HCT116 (cell line): Measurements from ENCODE around the gene ITSN1. TPM values are rescaled to one million over a fixed set of nuclear protein-coding genes. Genes with fewer than 3 reads are reported as not detected.

Experiments
- ATAC-seq: fragments of 200-7000 bp; cut with Tn5 transposase; 2 replicates; pipeline ENCODE4 v1.9.1; 2020; ENCODE audit warnings: mild to moderate bottlenecking, moderate library complexity
- BruUV-seq: library from RNA; stranded (reverse); fragments of 400-500 nt; replicated peaks from 2 replicates; lab custom pipeline; 2021; lab: Mats Ljungman, UMichigan
- CTCF ChIA-PET: fragments of 300-600 bp; sonication (Branson Sonifier 250); formaldehyde crosslinking; loops from one replicate; lab custom pipeline; 2021; ENCODE audit warnings: antibody characterized with exemption; lab: Charles Lee
- POLR2A ChIA-PET: fragments of 300-600, 350-600 bp; sonication (Branson Sonifier 250); formaldehyde crosslinking; loops from one replicate; lab custom pipeline; 2021; ENCODE audit warnings: antibody characterized with exemption; lab: Charles Lee
- RAD21 ChIA-PET, 2 experiments: fragments of 300-600 bp; sonication (Branson Sonifier 250); formaldehyde crosslinking; loops; one replicate each; lab custom pipeline; 2023; ENCODE audit warnings: low total read pairs in 2 of 2; ENCODE audit not compliant: uncharacterized antibody in 2 of 2, unreplicated experiment in 2 of 2, low non-redundant PET in 1 of 2; lab: Charles Lee
- DNase-seq: peaks from one replicate; pipeline ENCODE4 v3.0.0-alpha.2; 2010; ENCODE audit warnings: low read depth, low spot score
- H2AFZ ChIP-seq: fragments of 200-600 bp; shearing (Covaris generic), sonication (generic); 2 replicates; pipeline ENCODE4 v1.6.1; 2017; ENCODE audit warnings: low read depth, mixed run types, mixed read lengths, antibody characterized with exemption, low read length; ENCODE audit not compliant: poor library complexity, severe bottlenecking
- H3K27ac ChIP-seq: 2 replicates; pipeline ENCODE4 v1.5.1; 2012; ENCODE audit warnings: low read depth, low read length
- H3K27me3 ChIP-seq: fragments of 200-600 bp; sonication (generic); 2 replicates; pipeline ENCODE4 v1.6.1; 2016; ENCODE audit warnings: mixed run types, low read length, mixed read lengths; ENCODE audit not compliant: insufficient read depth
- H3K36me3 ChIP-seq, 2 experiments: fragments of 200-500 bp in 1 of 2; fragments of 200-600 bp in 1 of 2; sonication (Bioruptor generic) in 1 of 2; sonication (generic) in 1 of 2; 2 replicates each; pipeline versions ENCODE4 v1.5.1 to v1.6.1; 2014 to 2016; ENCODE audit warnings: low read length in 2 of 2, inconsistent platforms in 1 of 2, mixed read lengths in 1 of 2, mixed run types in 1 of 2; ENCODE audit not compliant: insufficient read depth in 2 of 2, control insufficient read depth in 1 of 2
- H3K4me1 ChIP-seq, 2 experiments: fragments of 200-600 bp in 1 of 2; sonication (generic) in 1 of 2; 2 replicates each; pipeline versions ENCODE4 v1.5.1 to v1.6.1; 2012 to 2017; ENCODE audit warnings: low read length in 2 of 2, inconsistent platforms in 1 of 2, mild to moderate bottlenecking in 1 of 2, mixed read lengths in 1 of 2, mixed run types in 1 of 2, moderate library complexity in 1 of 2; ENCODE audit not compliant: insufficient read depth in 2 of 2, control insufficient read depth in 1 of 2
- H3K4me2 ChIP-seq: fragments of 200-600 bp; sonication (generic); 2 replicates; pipeline ENCODE4 v1.6.1; 2017; ENCODE audit warnings: mixed run types, low read length, mixed read lengths
- H3K4me3 ChIP-seq, 2 experiments: fragments of 200-600 bp in 1 of 2; sonication (generic) in 1 of 2; replicated peaks in 1 of 2; 2 replicates each; pipeline ENCODE4 v1.5.1; 2011 to 2016; ENCODE audit warnings: low read length in 2 of 2, control low read depth in 1 of 2, low read depth in 1 of 2, mild to moderate bottlenecking in 1 of 2, mixed read lengths in 1 of 2, mixed run types in 1 of 2
- H3K79me2 ChIP-seq: fragments of 200-600 bp; sonication (generic); 2 replicates; pipeline ENCODE4 v1.6.1; 2017; ENCODE audit warnings: mild to moderate bottlenecking, mixed run types, low read length, moderate library complexity, mixed read lengths; ENCODE audit not compliant: insufficient read depth
- H3K9ac ChIP-seq: fragments of 200-600 bp; sonication (generic); 2 replicates; pipeline ENCODE4 v1.6.1; 2016; ENCODE audit warnings: low read length, mixed read lengths
- H3K9me2 ChIP-seq: fragments of 200-600 bp; sonication (generic), shearing (Covaris generic); 2 replicates; pipeline ENCODE4 v1.6.1; 2017; ENCODE audit warnings: mixed run types, mild to moderate bottlenecking, moderate library complexity; ENCODE audit not compliant: insufficient read depth
- H3K9me3 ChIP-seq, 2 experiments: fragments of 200-500 bp in 1 of 2; fragments of 200-600 bp in 1 of 2; sonication (Bioruptor generic) in 1 of 2; sonication (generic) in 1 of 2; 2 replicates each; pipeline ENCODE4 v1.6.1; 2014 to 2017; ENCODE audit warnings: low read length in 2 of 2, mixed read lengths in 2 of 2, inconsistent platforms in 1 of 2, low read depth in 1 of 2, mild to moderate bottlenecking in 1 of 2, mixed run types in 1 of 2, moderate library complexity in 1 of 2; ENCODE audit not compliant: control insufficient read depth in 1 of 2, insufficient read depth in 1 of 2
- H4K20me1 ChIP-seq: fragments of 200-600 bp; sonication (generic), shearing (Covaris generic); 2 replicates; pipeline ENCODE4 v1.6.1; 2017; ENCODE audit warnings: mixed run types, mild to moderate bottlenecking, moderate library complexity; ENCODE audit not compliant: insufficient read depth
- ATF3 ChIP-seq: IDR thresholded peaks from 2 replicates; pipeline ENCODE4 v1.6.1; 2012
- CBX3 ChIP-seq: IDR thresholded peaks from 2 replicates; pipeline ENCODE4 v1.6.1; 2012; ENCODE audit warnings: low read depth
- CEBPB ChIP-seq: IDR thresholded peaks from 2 replicates; pipeline ENCODE4 v1.6.1; 2012; ENCODE audit warnings: low read depth
- ELF1 ChIP-seq: IDR thresholded peaks from 2 replicates; pipeline ENCODE4 v1.6.1; 2012; ENCODE audit warnings: low read depth, borderline replicate concordance
- EZH2 ChIP-seq: fragments of 200-600 bp; sonication (generic); IDR thresholded peaks from 2 replicates; pipeline ENCODE4 v1.6.1; 2017; ENCODE audit warnings: antibody characterized with exemption, mixed run types
- POLR2AphosphoS5 ChIP-seq: IDR thresholded peaks from 2 replicates; pipeline ENCODE4 v1.6.1; 2011; ENCODE audit warnings: mild to moderate bottlenecking, low read depth, low read length, moderate library complexity
- REST ChIP-seq: IDR thresholded peaks from 2 replicates; pipeline ENCODE4 v1.6.1; 2012; ENCODE audit warnings: low read depth
- SIN3A ChIP-seq: IDR thresholded peaks from 2 replicates; pipeline ENCODE4 v1.6.1; 2012; ENCODE audit warnings: low read depth
- SRF ChIP-seq: IDR thresholded peaks from 2 replicates; pipeline ENCODE4 v1.6.1; 2012; ENCODE audit warnings: low read depth
- ZNF274 ChIP-seq: fragments of 200-500 bp; sonication (Bioruptor generic); IDR thresholded peaks from 2 replicates; pipeline ENCODE4 v1.6.1; 2014; ENCODE audit warnings: mild to moderate bottlenecking, low read depth, low read length, inconsistent platforms
- intact Hi-C: fragments of 100-400 bp; cut with micrococcal nuclease; formaldehyde crosslinking; loops from 2 replicates; pipeline ENCODE4 v1.10.0; 2022
- total RNA-seq: library from RNA; stranded (reverse); gene quantifications from one replicate; pipeline ENCODE4 v1.2.1, GENCODE V29; 2021; ENCODE audit not compliant: unreplicated experiment
- TF ChIP-seq, protein P1 (sequence below): IDR thresholded peaks from 2 replicates; pipeline ENCODE4 v1.6.1; 2012

The ITSN1 gene
- total RNA-seq, 1 experiment from 2014 or later = 25.8 TPM

- Histone ChIP-seq H3K9ac (no peak overlapping the region), H3K79me2 (no peaks in the 10 kb centered on the region), H3K36me3 (no peaks in the 10 kb centered on the region), H4K20me1 (no peaks in the 10 kb centered on the region), H3K27me3 (no peaks in the 10 kb centered on the region), H3K27ac (no peak overlapping the region), H3K4me1 (peaks cover 0 to under 1% of the 10 kb centered on the region in 2 experiments; a peak in 1 of 4 replicates), H3K4me3 (no peak overlapping the region), H3K9me3 (no peaks in the 10 kb centered on the region), H2AFZ (no peak overlapping the region), H3K9me2 (no peaks in the 10 kb centered on the region), H3K4me2 (no peak overlapping the region)
- intact Hi-C loops = no loop called here
- TF ChIP-seq CEBPB (no peak), EZH2 (no peak), SIN3A (no peak), ZNF274 (no peak), POLR2AphosphoS5 (no peak), REST (no peak), ATF3 (no peak), CBX3 (no peak), ELF1 (no peak), SRF (no peak)
- TF ChIP-seq, protein P1, sequence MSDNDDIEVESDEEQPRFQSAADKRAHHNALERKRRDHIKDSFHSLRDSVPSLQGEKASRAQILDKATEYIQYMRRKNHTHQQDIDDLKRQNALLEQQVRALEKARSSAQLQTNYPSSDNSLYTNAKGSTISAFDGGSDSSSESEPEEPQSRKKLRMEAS = no peak
- no peak for DNase-seq
- BruUV-seq = no TSS peak
- ChIA-PET POLR2A (interaction anchor here (1.6 kb wide), 1 partner anchor 10 kb away, joined by 4 read pairs; no protein-coding TSS in a partner anchor), CTCF (interaction anchor here (0.9 to 1.3 kb wide), 3 partner anchors 13 to 411 kb away, joined by 3 to 4 read pairs (median 4); no protein-coding TSS in a partner anchor), RAD21 (no interaction called here)
- no peak for ATAC-seq
Observed at GRCh38 chr21:33937146-33937545, 294.8 kb downstream of the ITSN1 start.
